GM18502 (cell line): ENCODE results near the gene SAFB2.

ENCODE experiments used
- ATAC-seq: cut with Tn5 transposase; IDR thresholded peaks from one replicate; pipeline ENCODE4 v1.9.1; 2021; ENCODE audit warnings: mild to moderate bottlenecking; ENCODE audit not compliant: unreplicated experiment, poor library complexity

The SAFB2 gene

GRCh38 chr19:5622465-5623396, at the start of gene SAFB2, which contains the start of gene SAFB:
SAFB2 (minus strand) TSS chr19:5622776; CDS start chr19:5622715, 61 bp downstream.
SAFB (plus strand) TSS chr19:5623083; CDS start chr19:5623206, 123 bp downstream.
- peak; percentile 80 for ATAC-seq

GRCh38 chr19:5671600-5671999, 49.0 kb upstream of the SAFB2 start:
- no peak for ATAC-seq

GRCh38 chr19:5669212-5669611, 46.6 kb upstream of the SAFB2 start:
- no peak for ATAC-seq

GRCh38 chr19:5667751-5668271, 45.2 kb upstream of the SAFB2 start:
- no peak for ATAC-seq

GRCh38 chr19:5666921-5667610, 44.5 kb upstream of the SAFB2 start:
- ATAC-seq: no peak

GRCh38 chr19:5665781-5666513, 43.4 kb upstream of the SAFB2 start:
- ATAC-seq: no peak

- ATAC-seq: no peak
These were observed 41.9 kb upstream of the SAFB2 start for GRCh38 chr19:5664515-5664914.

GRCh38 chr19:5663904-5664303, 41.3 kb upstream of the SAFB2 start:
- no peak for ATAC-seq

- no peak for ATAC-seq
These were observed 38.9 kb upstream of the SAFB2 start for GRCh38 chr19:5661483-5661882.

- no peak for ATAC-seq
These were observed 32.8 kb upstream of the SAFB2 start for GRCh38 chr19:5655412-5655811.

GRCh38 chr19:5654931-5655330, 32.4 kb upstream of the SAFB2 start:
- no peak for ATAC-seq

- ATAC-seq: no peak
These were observed 29.7 kb upstream of the SAFB2 start for GRCh38 chr19:5652261-5652660.

- ATAC-seq: no peak
These were observed 28.8 kb upstream of the SAFB2 start for GRCh38 chr19:5651361-5651760.

GRCh38 chr19:5648464-5648863, 25.9 kb upstream of the SAFB2 start:
- no peak for ATAC-seq

- no peak for ATAC-seq
These were observed 24.1 kb upstream of the SAFB2 start for GRCh38 chr19:5646703-5647102.

GRCh38 chr19:5645409-5645808, 22.8 kb upstream of the SAFB2 start:
- ATAC-seq: no peak

GRCh38 chr19:5644037-5644436, 21.5 kb upstream of the SAFB2 start:
- no peak for ATAC-seq

- ATAC-seq: no peak
These were observed 20.5 kb upstream of the SAFB2 start for GRCh38 chr19:5643060-5643459.

GRCh38 chr19:5642204-5642603, 19.6 kb upstream of the SAFB2 start:
- no peak for ATAC-seq

GRCh38 chr19:5641171-5641570, 18.6 kb upstream of the SAFB2 start:
- ATAC-seq: no peak
